T-helper 17 cell (primary cell): ENCODE results near the gene HLA-DPB1. TPM values are rescaled to one million over a fixed set of nuclear protein-coding genes. Genes with fewer than 3 reads are reported as not detected.
"Not testable (repeated sequence)": the region's sequence is repeated elsewhere in the genome, so short reads cannot be mapped to it uniquely, and the experiment has no call there.

Experiments used
- ATAC-seq: fragments of 150-1000 bp; cut with Tn5 transposase; 2 replicates; pipeline ENCODE4 v1.10.0; 2021; ENCODE audit warnings: mild to moderate bottlenecking, moderate library complexity
- DNase-seq, 3 donors: peaks; one replicate each; pipeline versions ENCODE4 v3.0.0 to v3.0.0-alpha.2; 2020 to 2021
- H3K9me3 ChIP-seq: one replicate; pipeline ENCODE4 v1.7.0; 2013; ENCODE audit warnings: low read length, mild to moderate bottlenecking; ENCODE audit not compliant: control insufficient read depth, poor library complexity, severe bottlenecking
- H3K27ac Mint-ChIP-seq: one replicate; pipeline ENCODE4 v1.8.0; 2022; ENCODE audit warnings: mild to moderate bottlenecking, moderate library complexity, mixed read lengths
- H3K27me3 Mint-ChIP-seq: one replicate; pipeline ENCODE4 v1.8.0; 2022; ENCODE audit warnings: mixed read lengths
- H3K36me3 Mint-ChIP-seq: one replicate; pipeline ENCODE4 v1.8.0; 2022; ENCODE audit warnings: low read depth, mixed read lengths
- H3K4me1 Mint-ChIP-seq: one replicate; pipeline ENCODE4 v1.8.0; 2022; ENCODE audit warnings: mild to moderate bottlenecking, mixed read lengths
- H3K4me3 Mint-ChIP-seq: one replicate; pipeline ENCODE4 v1.8.0; 2022; ENCODE audit warnings: mild to moderate bottlenecking, moderate library complexity, mixed read lengths
- total RNA-seq, 4 donors: library from RNA in 2 of 4; stranded (reverse) in 2 of 4; gene quantifications; one replicate each; pipeline ENCODE4 v1.2.3 and lab custom pipeline; 2022 to 2026

HLA-DPB1 gene
- total RNA-seq, 2 donors from 2014 or later, result 67.7 to 77.4 TPM

GRCh38 chr6:33057222-33058150 lies 18.3 kb upstream of the HLA-DPB1 start:
- H3K9me3 ChIP-seq, result no peaks in the 10 kb centered on the region
- H3K4me3 Mint-ChIP-seq, result no peak overlapping the region
- DNase-seq (no peak), ATAC-seq (peak; percentile 47)
- no peaks in the 10 kb centered on the region for H3K36me3 Mint-ChIP-seq
- peaks cover 9% of the 10 kb centered on the region for H3K4me1 Mint-ChIP-seq
- peak overlapping the region; percentile 71 for H3K27ac Mint-ChIP-seq
- peaks cover 29% of the 10 kb centered on the region for H3K27me3 Mint-ChIP-seq

- Mint-ChIP-seq H3K4me3 (no peak overlapping the region), H3K27ac (no peak overlapping the region), H3K27me3 (peaks cover 11% of the 10 kb centered on the region), H3K4me1 (peaks cover 10% of the 10 kb centered on the region), H3K36me3 (peaks cover 2% of the 10 kb centered on the region)
- DNase-seq (no peak), ATAC-seq (peak; percentile 61)
- no peaks in the 10 kb centered on the region for H3K9me3 ChIP-seq
These were observed 13.8 kb upstream of the HLA-DPB1 start for GRCh38 chr6:33061987-33062386.

GRCh38 chr6:33063435-33063834 lies 12.4 kb upstream of the HLA-DPB1 start:
- not testable (repeated sequence) for H3K27ac Mint-ChIP-seq, H3K36me3 Mint-ChIP-seq, DNase-seq, ATAC-seq, H3K27me3 Mint-ChIP-seq, H3K4me3 Mint-ChIP-seq, H3K4me1 Mint-ChIP-seq, H3K9me3 ChIP-seq

DNA sequence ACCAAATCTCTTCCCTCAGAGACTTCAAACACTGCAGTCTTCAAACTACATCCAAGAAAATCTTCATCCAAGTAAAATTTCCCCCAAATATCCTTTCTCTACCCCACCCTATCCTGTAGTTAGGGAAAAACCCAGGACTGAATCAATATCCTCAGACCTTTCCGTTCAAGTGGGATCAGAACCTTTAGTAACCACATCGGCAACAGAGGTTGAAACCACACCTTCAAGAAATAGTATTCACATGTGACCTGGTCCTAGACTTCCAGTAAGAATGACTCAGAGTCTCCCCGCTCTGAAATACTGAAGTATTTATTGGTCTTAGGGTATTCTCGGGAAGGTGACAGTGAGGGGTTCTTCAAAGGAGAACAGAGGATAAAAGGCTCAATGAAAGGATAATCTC lies 11.1 kb upstream of the HLA-DPB1 start:
- Mint-ChIP-seq H3K27me3 (no peaks in the 10 kb centered on the region), H3K27ac (no peak overlapping the region), H3K36me3 (peaks cover 14% of the 10 kb centered on the region), H3K4me3 (no peak overlapping the region), H3K4me1 (peaks cover 4% of the 10 kb centered on the region)
- ATAC-seq, result no peak
- no peaks in the 10 kb centered on the region for H3K9me3 ChIP-seq
- no peak for DNase-seq

DNA sequence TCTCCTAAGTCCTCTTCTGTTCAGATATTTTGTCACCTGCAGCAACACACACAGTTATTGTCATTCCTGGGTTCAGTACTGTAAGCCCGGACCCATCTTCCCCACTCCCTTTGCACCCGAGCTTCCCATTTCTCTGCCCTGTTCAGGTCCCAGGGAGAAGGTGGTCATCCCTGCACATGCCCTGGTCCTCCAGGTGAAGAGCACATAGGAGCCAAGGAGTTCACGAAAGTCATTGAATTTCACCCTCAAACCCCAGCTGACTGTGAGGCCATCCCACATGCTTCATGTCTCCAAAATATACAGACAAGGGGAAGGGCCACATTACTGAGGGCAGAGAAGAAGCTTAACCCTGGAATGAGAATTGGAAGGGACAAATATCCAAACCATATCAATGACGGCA lies 10.5 kb upstream of the HLA-DPB1 start:
- Mint-ChIP-seq H3K4me1 (peaks cover 6% of the 10 kb centered on the region), H3K27me3 (no peaks in the 10 kb centered on the region), H3K27ac (no peak overlapping the region), H3K36me3 (peaks cover 15% of the 10 kb centered on the region), H3K4me3 (no peak overlapping the region)
- no peaks in the 10 kb centered on the region for H3K9me3 ChIP-seq
- DNase-seq (no peak), ATAC-seq (no peak)

DNA sequence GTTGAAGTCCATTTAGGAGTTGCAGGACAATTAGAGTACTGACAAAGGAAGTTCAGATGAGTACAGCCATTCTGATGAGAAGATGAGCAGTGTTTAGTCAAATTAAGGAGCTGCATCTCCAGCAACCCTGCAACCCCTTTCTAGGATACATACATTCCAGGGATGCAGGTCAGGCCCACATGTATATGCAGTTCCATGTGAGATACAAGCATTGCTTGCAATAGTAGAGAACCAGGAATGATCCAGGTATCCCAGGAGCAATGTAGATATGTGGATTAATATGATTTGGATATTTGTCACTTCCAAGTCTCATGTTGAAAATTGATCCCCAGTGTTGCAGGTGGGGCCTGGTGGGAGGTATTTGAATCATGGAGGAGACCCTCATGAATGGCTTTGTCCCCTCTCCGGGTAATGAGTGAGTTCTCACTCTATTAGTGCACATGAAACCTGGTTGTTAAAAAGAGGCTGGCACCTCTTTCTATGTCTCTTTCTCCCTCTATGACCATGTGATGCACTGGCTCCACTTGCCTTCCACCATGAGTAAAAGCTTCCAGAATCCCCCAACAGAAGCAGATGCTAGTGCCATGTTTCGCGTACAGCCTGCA lies 8.8 kb upstream of the HLA-DPB1 start:
- Mint-ChIP-seq H3K4me3 (no peak overlapping the region), H3K4me1 (peaks cover 15% of the 10 kb centered on the region), H3K27ac (no peak overlapping the region), H3K36me3 (peaks cover 18% of the 10 kb centered on the region), H3K27me3 (peaks cover 4% of the 10 kb centered on the region)
- no peaks in the 10 kb centered on the region for H3K9me3 ChIP-seq
- DNase-seq, result no peak
- ATAC-seq, result no peak

DNA sequence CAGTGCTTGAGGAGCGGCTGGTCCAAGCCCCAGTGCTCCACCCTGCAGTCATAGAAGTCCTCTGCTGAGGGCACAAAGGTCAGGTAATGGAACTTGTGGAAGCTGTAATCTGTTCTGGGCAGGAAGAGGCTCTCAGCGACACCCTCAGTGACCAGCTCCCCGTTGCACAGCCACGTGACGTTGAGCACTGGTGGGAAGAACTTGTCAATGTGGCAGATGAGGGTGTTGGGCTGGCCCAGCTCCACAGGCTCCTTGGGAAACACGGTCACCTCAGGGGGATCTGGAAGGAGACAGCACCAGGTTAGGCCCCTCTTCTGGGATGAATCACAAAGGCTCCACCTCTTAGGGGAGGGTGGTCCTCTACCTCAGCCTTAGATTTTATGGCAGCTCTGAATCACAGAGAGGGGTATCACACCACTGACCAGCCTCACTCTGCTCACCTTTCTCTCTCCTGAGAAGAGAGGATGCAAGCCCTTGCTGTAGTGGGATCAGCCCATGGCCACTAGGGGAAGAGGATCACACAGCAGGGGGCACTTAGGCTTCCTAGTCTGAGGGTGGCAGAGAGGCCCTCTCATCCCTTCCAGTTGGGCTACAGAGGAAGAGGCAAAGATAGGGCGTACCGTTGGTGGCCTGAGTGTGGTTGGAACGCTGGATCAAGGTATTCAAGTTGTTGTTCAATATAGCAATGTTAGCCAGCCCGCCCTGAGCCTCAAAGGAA lies 6.6 kb upstream of the HLA-DPB1 start:
- Mint-ChIP-seq H3K4me1 (peaks cover 29% of the 10 kb centered on the region), H3K27me3 (peaks cover 4% of the 10 kb centered on the region), H3K27ac (peak overlapping the region; percentile 43), H3K36me3 (peaks cover 18% of the 10 kb centered on the region), H3K4me3 (no peak overlapping the region)
- DNase-seq (no peak), ATAC-seq (no peak)
- no peaks in the 10 kb centered on the region for H3K9me3 ChIP-seq

DNA sequence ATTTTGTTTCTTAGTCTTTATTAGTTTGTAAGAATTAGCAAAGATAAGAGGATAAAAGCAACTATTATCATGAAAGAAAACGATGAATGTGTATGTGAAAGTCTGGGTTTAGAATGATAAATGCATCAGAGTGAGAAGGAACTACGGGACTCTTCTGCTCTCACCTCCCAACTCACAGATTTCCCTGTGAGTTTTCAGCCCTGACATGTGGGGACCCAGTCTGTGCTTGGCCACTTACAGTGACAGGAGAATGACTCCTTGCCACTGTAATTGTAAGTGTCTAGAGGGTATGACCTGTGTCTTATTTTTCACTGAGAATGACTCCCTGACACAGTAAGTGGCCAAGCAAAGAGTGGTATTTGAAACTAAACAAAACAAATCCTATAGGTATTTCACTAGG lies 4.9 kb upstream of the HLA-DPB1 start:
- DNase-seq (no peak), ATAC-seq (no peak)
- Mint-ChIP-seq H3K27me3 (peaks cover 5% of the 10 kb centered on the region), H3K36me3 (peaks cover 16% of the 10 kb centered on the region), H3K4me1 (peaks cover 32% of the 10 kb centered on the region), H3K4me3 (no peak overlapping the region), H3K27ac (peak overlapping the region; percentile 57)
- H3K9me3 ChIP-seq, result no peaks in the 10 kb centered on the region

GRCh38 chr6:33071569-33071968 lies 4.2 kb upstream of the HLA-DPB1 start:
- ATAC-seq (no peak), DNase-seq (no peak)
- H3K4me1 Mint-ChIP-seq, result peaks cover 36% of the 10 kb centered on the region
- peaks cover 16% of the 10 kb centered on the region for H3K36me3 Mint-ChIP-seq
- peak overlapping the region; percentile 57 for H3K27ac Mint-ChIP-seq
- no peaks in the 10 kb centered on the region for H3K9me3 ChIP-seq
- peak overlapping the region; percentile 95 for H3K4me3 Mint-ChIP-seq
- H3K27me3 Mint-ChIP-seq, result peaks cover 8% of the 10 kb centered on the region

DNA sequence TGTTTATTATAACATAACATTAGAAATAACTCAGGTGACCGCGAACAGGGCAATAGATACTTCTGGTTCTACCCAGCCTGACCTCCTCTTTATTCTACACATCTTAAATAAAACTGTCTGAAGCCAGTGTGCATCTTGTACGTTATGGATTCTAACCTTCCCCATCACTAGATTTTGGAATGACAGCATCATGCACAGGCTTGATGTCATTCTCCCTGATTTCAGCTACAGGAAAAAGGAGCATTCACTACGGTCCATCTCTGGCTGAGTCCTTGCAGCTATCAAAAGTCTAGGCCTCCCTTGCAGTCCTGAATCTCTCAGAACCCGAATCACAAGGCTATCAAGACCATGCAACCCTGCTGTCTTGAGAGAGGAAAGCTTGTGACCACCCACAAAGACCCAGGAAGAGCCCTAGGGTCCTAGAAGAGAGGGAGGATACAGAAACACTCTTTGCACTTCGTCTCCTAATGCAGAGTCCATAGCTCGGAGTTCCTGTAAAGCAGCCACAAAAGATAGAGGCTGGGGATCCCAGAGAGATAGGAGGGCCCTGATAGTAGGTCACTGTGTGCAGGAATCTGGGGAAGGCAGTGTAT lies 3.2 kb upstream of the HLA-DPB1 start:
- Mint-ChIP-seq H3K4me1 (peaks cover 41% of the 10 kb centered on the region), H3K36me3 (peaks cover 14% of the 10 kb centered on the region), H3K27ac (peak overlapping the region; percentile 91), H3K4me3 (peak overlapping the region; percentile 95), H3K27me3 (peaks cover 9% of the 10 kb centered on the region)
- no peak for DNase-seq
- no peak for ATAC-seq
- H3K9me3 ChIP-seq, result no peaks in the 10 kb centered on the region

DNA sequence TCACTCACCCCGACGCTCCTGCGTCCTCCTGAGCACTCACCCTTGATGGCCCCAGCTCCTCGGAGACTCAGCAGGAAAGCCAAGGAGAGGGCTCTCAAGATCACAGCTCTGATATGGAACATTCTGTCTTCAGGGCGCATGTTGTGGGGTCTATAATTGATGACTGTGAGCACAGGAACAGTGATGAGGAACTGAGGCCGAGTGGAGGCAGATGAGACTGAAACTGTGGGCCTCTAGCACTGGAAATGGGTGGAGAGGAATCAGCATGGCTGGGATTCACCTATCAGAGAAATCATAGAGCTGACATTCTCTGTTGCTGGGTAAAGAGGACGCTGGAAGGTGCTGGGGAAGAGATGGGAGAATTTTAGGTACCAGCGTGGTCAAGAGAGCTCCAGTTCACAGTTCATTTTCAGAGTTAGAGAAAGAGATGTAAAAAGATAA lies 2.3 kb upstream of the HLA-DPB1 start, which contains the start of gene HLA-DPA1:
Gene HLA-DPA1 (minus strand): TSS at position 219 of the 441 bp plus-strand sequence.
- H3K27ac Mint-ChIP-seq, result peak within 1 kb of the TSS; percentile 91
- ATAC-seq, result peak; percentile 79
- peaks cover 14% of the 10 kb centered on the region for H3K36me3 Mint-ChIP-seq
- H3K9me3 ChIP-seq, result no peaks in the 10 kb centered on the region
- H3K27me3 Mint-ChIP-seq, result peaks cover 15% of the 10 kb centered on the region
- peak in 1 of 3 donors; percentile 18 for DNase-seq
- H3K4me1 Mint-ChIP-seq, result peaks cover 47% of the 10 kb centered on the region
- peak within 1 kb of the TSS; percentile 95 for H3K4me3 Mint-ChIP-seq

DNA sequence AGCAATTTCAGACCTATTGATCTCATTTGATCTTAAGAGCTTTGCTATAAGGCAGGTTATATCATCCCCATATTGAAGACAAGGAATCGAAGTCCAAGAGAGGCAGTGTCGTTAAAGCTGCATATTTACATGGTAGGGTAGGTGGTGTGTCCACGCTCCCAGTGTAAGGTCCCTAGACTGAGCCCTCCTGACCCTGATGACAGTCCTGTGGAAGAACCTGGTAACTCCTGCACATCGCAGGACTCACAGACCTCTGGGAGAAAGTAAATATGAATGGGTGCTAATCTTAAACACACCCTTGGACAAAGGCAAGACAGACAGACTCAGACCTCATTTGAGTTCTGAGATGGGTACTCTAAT lies 602 bp upstream of the HLA-DPB1 start:
- Mint-ChIP-seq H3K27ac (peak overlapping the region; percentile 94), H3K36me3 (peaks cover 7% of the 10 kb centered on the region), H3K4me1 (peaks cover 49% of the 10 kb centered on the region), H3K4me3 (peak overlapping the region; percentile 43), H3K27me3 (peaks cover 19% of the 10 kb centered on the region)
- H3K9me3 ChIP-seq, result no peaks in the 10 kb centered on the region
- no peak for DNase-seq
- no peak for ATAC-seq
